CD4-positive, alpha-beta T cell treated with Interleukin-15 for 4 hours (primary cell): ENCODE data around the gene OR52D1.

Experiments used
- DNase-seq: peaks from one replicate; pipeline ENCODE4 v3.0.0-alpha.2; 2020; ENCODE audit warnings: low spot score

The OR52D1 gene

GRCh38 chr11:5514841-5515240 is 26.4 kb downstream of the OR52D1 start:
- no peak for DNase-seq

DNA sequence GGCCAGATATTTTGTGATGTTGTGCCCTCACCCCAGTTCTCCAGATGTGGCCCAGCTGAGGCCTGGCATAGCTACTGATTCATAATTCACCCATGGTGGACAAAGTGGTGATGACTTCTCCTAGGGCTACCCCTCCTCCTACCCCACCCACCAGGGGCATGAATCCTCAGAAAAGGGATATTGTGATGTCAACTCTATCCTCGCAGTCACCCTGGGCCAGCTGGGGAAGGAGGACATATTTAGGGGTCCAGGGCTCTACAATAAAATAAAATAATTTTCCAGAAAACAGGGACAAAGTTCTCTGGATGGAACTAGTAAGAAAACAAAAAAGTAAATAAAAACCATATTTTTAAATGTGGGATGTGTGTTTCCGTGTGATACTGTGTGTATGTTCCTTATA is 28.1 kb downstream of the OR52D1 start, which contains the start of gene UBQLNL:
Gene UBQLNL, minus strand, starts transcription at position 101 of the 400 bp plus-strand sequence. CDS start 258 bp downstream, outside the sequence.
- no peak for DNase-seq

GRCh38 chr11:5521540-5521939 is 33.1 kb downstream of the OR52D1 start:
- DNase-seq, result no peak

- no peak for DNase-seq
Observed at GRCh38 chr11:5522308-5522707, 33.8 kb downstream of the OR52D1 start.

- DNase-seq, result no peak
Observed at GRCh38 chr11:5524756-5525155, 36.3 kb downstream of the OR52D1 start.

DNA sequence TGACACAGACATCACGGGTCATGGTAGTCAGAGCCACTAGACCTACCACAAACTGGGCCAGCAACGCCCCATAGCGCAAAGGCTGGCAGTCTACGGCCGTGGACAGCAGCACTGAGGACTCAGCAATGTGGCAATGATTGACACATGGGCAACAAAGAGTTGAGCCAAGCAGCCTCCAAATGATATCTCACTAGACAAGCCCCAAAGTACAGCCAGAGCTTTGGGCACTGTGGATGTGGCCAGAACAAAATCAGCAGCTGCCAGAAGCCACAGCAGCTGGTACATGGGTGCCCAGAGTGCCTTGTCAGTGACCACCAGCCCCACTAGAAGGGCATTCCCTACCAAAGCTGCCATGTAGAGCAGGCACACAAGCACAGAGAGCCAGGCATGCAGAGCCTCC is 39.2 kb downstream of the OR52D1 start:
- no peak for DNase-seq

GRCh38 chr11:5528495-5528894 is 40.0 kb downstream of the OR52D1 start:
- no peak for DNase-seq

GRCh38 chr11:5531053-5531831 is 42.8 kb downstream of the OR52D1 start:
- DNase-seq, result no peak

- DNase-seq, result no peak
Observed at GRCh38 chr11:5534046-5534445, 45.6 kb downstream of the OR52D1 start.

- DNase-seq, result no peak
Observed at GRCh38 chr11:5536482-5536881, 48.0 kb downstream of the OR52D1 start.
